Esophagus squamous epithelium (tissue), 5 donors: ENCODE data around the gene INTS4. TPM values are rescaled to one million over a fixed set of nuclear protein-coding genes. Genes with fewer than 3 reads are reported as not detected.
A peak's percentile ranks its signal among the peaks of the same experiment; 100 is the strongest.

ENCODE experiments used
- DNase-seq: peaks from one replicate; lab custom pipeline; 2025; lab: John Stamatoyannopoulos, UW
- H3K27ac ChIP-seq, 4 donors: fragments of 200-600 bp; sonication (generic); one replicate each; pipeline ENCODE4 v1.5.1; 2016 to 2019; ENCODE audit warnings: mild to moderate bottlenecking in 1 of 4
- H3K27me3 ChIP-seq, 4 donors: fragments of 200-600 bp; sonication (generic); 1 replicate in 3 of 4; 2 replicates in 1 of 4; pipeline versions ENCODE4 v1.5.1 to v1.6.0; 2017 to 2021; ENCODE audit warnings: antibody characterized with exemption in 1 of 4
- H3K36me3 ChIP-seq, 3 donors: fragments of 200-600 bp; sonication (generic); one replicate each; pipeline ENCODE4 v1.5.1; 2016 to 2019
- H3K4me1 ChIP-seq, 3 donors: fragments of 200-600 bp; sonication (generic); one replicate each; pipeline ENCODE4 v1.5.1; 2017 to 2019
- H3K4me3 ChIP-seq, 4 donors: fragments of 200-600 bp; sonication (generic); 1 replicate in 3 of 4; 2 replicates in 1 of 4; pipeline ENCODE4 v1.5.1; 2016 to 2019; ENCODE audit warnings: mild to moderate bottlenecking in 2 of 4, moderate library complexity in 1 of 4
- H3K9me3 ChIP-seq, 3 donors: fragments of 200-600 bp; sonication (generic); one replicate each; pipeline ENCODE4 v1.5.1; 2016 to 2019
- CTCF ChIP-seq, 6 experiments: fragments of 450-650 bp in 4 of 6; fragments of 200-600 bp in 2 of 6; sonication (generic) in 2 of 6; IDR thresholded peaks; one replicate each; pipeline ENCODE4 v1.5.1; 2016 to 2019; ENCODE audit warnings: antibody characterized with exemption in 6 of 6, mild to moderate bottlenecking in 4 of 6, moderate library complexity in 4 of 6
- POLR2A ChIP-seq, 4 donors: fragments of 450-650 bp; IDR thresholded peaks; one replicate each; pipeline ENCODE4 v1.6.1; 2017; ENCODE audit warnings: antibody characterized with exemption in 4 of 4, mild to moderate bottlenecking in 4 of 4, moderate library complexity in 3 of 4
- WGBS, 2 donors: methylation state at CpG; one replicate each; pipeline ENCODE4 v1.1.5; 2018; 5-methylcytosine and 5-hydroxymethylcytosine counted together
- intact Hi-C: fragments of 100-400 bp; cut with DNase I; formaldehyde crosslinking; loops from one replicate; pipeline ENCODE4 v1.15.0; 2022
- total RNA-seq, 4 donors: library from RNA; depleted of rRNA; stranded (reverse); fragments of >200 nt; gene quantifications; one replicate each; pipeline ENCODE4 v1.1.0, GENCODE V29; 2016
- donor health status: DM: yes; HTN: yes; CAD: no.

INTS4 gene
- total RNA-seq, 4 donors from 2014 or later = 12.8 to 21.9 (median 17.9) TPM

GRCh38 chr11:78039919-78040671 lies 45.6 kb upstream of the INTS4 start:
- Histone ChIP-seq H3K27me3 (no peaks in the 10 kb centered on the region), H3K27ac (peak overlapping the region; percentile 4 to 54 (median 38)), H3K36me3 (no peaks in the 10 kb centered on the region), H3K4me3 (peak overlapping the region in 3 of 4 donors; percentile 3 to 42 (median 4)), H3K9me3 (no peaks in the 10 kb centered on the region), H3K4me1 (peaks cover 0 to 27% (median 14%) of the 10 kb centered on the region in 3 donors)
- no peak for DNase-seq
- WGBS, 2 donors = 17% methylated on average over 7 of the region's 7 CpGs
- intact Hi-C loops = no loop called here
- TF ChIP-seq POLR2A (IDR thresholded peaks at IDR 0.05) = no peak

GRCh38 chr11:78039391-78039918 lies 45.0 kb upstream of the INTS4 start:
- Histone ChIP-seq H3K4me1 (peaks cover 0 to 27% (median 14%) of the 10 kb centered on the region in 3 donors), H3K4me3 (no peak overlapping the region), H3K27me3 (no peaks in the 10 kb centered on the region), H3K9me3 (no peaks in the 10 kb centered on the region), H3K27ac (peak overlapping the region; percentile 4 to 54 (median 38)), H3K36me3 (no peaks in the 10 kb centered on the region)
- DNase-seq = no peak
- TF ChIP-seq POLR2A (IDR thresholded peaks at IDR 0.05) = no peak
- TF ChIP-seq CTCF (IDR thresholded peaks at IDR 0.05) = no peak
- 68 to 71% methylated on average over 4 of the region's 4 CpGs for WGBS, 2 donors
- intact Hi-C loops = no loop called here

GRCh38 chr11:78038697-78039313 lies 44.3 kb upstream of the INTS4 start:
- WGBS, 2 donors = 95 to 98% methylated on average over 5 to 8 of the region's 8 CpGs
- H3K27ac ChIP-seq = no peak overlapping the region
- no peak overlapping the region for H3K4me3 ChIP-seq
- H3K36me3 ChIP-seq = no peaks in the 10 kb centered on the region
- H3K27me3 ChIP-seq = no peaks in the 10 kb centered on the region
- H3K9me3 ChIP-seq = no peaks in the 10 kb centered on the region
- no peak for TF ChIP-seq POLR2A (IDR thresholded peaks at IDR 0.05)
- TF ChIP-seq CTCF (IDR thresholded peaks at IDR 0.05) = no peak
- DNase-seq = no peak
- intact Hi-C loops = no loop called here
- H3K4me1 ChIP-seq = peaks cover 0 to 27% (median 14%) of the 10 kb centered on the region in 3 donors

- Histone ChIP-seq H3K9me3 (no peaks in the 10 kb centered on the region), H3K4me3 (no peak overlapping the region), H3K4me1 (peaks cover 0 to 27% (median 14%) of the 10 kb centered on the region in 3 donors), H3K27ac (no peak overlapping the region), H3K27me3 (no peaks in the 10 kb centered on the region), H3K36me3 (no peaks in the 10 kb centered on the region)
- WGBS, 2 donors = 80 to 88% methylated on average over 6 to 7 of the region's 9 CpGs
- no peak for TF ChIP-seq CTCF (IDR thresholded peaks at IDR 0.05)
- no peak for TF ChIP-seq POLR2A (IDR thresholded peaks at IDR 0.05)
- intact Hi-C loops = no loop called here
- no peak for DNase-seq
Measured at GRCh38 chr11:78037825-78038620, 43.6 kb upstream of the INTS4 start.

- Histone ChIP-seq H3K36me3 (no peaks in the 10 kb centered on the region), H3K27me3 (no peaks in the 10 kb centered on the region), H3K27ac (no peak overlapping the region), H3K4me3 (no peak overlapping the region), H3K4me1 (peaks cover 0 to 30% (median 14%) of the 10 kb centered on the region in 3 donors), H3K9me3 (no peaks in the 10 kb centered on the region)
- DNase-seq = no peak
- intact Hi-C loops = no loop called here
- WGBS, 2 donors = 24 to 58% methylated on average over 3 of the region's 3 CpGs
- TF ChIP-seq CTCF (IDR thresholded peaks at IDR 0.05) (no peak), POLR2A (IDR thresholded peaks at IDR 0.05) (no peak)
Measured at GRCh38 chr11:78037056-78037455, 42.6 kb upstream of the INTS4 start.
